Activated CD8-positive, alpha-beta memory T cell treated with anti-CD3 and anti-CD28 coated beads for 1 hour (primary cell): ENCODE measurements around the gene ADAP1.

Source experiments
- DNase-seq, 2 donors: peaks; one replicate each; pipeline ENCODE4 v3.0.0-alpha.2; 2020; ENCODE audit warnings: low read depth in 1 of 2; ENCODE audit errors: extremely low read depth in 1 of 2

ADAP1 gene

DNA sequence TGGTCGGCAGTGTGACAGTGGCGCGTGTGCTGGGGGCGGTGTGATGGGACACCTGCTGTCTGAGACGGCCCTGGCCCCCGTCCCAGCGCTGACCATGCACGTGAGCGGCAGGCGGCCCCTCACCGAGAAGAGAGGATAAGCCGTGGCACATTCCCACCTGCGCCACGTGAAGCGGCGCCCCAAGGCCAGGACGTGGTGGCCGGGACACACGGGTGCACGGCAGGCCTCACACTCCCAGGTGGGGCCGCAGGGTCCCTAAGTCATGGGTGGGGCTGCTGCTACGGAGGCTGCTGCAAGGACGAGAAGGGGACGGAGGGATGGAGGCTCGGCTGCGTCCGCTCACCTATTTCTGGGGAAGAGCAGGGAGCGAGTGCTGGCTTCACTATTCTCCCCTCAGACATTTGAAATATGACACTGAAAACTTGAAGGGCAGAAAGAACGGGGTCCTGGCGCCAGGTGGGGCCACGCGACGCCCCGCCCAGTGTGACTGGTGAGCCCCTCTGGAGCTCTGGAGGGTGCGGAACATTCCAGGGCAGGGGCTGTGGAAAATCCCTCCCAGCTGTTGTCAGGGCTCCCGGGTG lies 36.0 kb upstream of the ADAP1 start:
- DNase-seq = no peak

DNA sequence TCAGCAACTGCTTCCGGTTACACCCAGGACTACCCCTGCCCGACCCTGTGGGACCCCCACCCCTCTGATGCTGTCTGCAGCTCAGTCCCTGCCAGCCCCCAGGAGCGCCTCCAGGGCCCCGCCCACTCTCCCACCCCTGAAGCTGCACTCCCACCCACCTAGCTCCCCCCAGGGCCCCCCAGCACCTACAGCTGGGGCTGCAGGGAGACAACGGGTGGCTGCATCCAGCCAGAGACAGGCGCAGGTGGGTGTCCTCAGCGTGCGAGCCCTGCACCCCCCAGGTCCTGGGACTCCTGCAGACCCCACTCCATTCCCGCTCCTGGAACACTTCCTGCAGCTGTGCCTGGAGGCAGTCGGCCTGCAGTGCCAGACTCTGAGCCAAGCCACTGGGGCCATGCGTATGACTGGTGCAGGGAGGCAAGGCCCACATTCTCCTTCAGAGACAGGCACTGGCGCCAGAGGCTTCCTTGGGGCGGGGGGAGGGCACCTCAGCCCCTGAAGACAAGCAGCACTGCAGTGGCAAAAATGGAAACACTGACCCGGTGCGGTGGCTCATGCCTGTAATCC lies 34.6 kb upstream of the ADAP1 start:
- no peak for DNase-seq

DNA sequence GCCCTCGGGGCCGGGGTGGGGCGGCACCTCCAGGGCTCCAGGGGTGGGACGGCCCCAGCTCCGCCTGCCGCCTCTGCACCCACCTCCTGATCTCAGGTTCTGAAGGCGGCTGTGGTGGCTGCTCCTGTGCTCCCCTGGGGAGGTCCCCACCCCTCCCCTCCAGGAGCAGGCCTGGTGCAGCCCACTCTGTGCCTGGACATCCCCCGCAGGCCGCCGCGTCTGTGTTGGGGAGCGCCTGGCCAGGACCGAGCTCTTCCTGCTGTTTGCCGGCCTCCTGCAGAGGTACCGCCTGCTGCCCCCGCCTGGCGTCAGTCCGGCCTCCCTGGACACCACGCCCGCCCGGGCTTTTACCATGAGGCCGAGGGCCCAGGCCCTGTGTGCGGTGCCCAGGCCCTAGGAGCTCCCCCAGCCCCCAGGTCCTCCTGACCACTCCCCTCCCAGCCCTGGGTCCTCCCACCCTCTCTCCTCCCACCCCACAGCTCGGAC lies 34.0 kb upstream of the ADAP1 start:
- DNase-seq = no peak

DNA sequence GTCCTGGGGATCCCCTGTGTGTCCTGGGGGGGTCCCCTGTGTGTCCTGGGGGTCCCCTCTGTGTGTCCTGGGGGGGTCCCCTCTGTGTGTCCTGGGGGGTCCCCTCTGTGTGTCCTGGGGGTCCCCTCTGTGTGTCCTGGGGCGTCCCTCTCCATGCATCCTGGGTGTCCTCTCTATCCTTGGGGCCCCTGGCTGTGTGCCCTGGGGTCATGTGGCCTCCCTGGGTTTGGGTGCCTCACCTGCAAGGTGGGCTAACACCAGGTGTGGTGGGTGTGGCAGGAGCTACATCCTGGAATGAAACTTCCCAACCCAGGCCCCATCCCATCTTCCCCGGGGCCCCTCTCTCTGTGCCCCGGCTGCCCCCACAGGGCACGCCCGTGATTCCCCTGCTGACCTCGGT lies 33.4 kb upstream of the ADAP1 start:
- no peak for DNase-seq

DNA sequence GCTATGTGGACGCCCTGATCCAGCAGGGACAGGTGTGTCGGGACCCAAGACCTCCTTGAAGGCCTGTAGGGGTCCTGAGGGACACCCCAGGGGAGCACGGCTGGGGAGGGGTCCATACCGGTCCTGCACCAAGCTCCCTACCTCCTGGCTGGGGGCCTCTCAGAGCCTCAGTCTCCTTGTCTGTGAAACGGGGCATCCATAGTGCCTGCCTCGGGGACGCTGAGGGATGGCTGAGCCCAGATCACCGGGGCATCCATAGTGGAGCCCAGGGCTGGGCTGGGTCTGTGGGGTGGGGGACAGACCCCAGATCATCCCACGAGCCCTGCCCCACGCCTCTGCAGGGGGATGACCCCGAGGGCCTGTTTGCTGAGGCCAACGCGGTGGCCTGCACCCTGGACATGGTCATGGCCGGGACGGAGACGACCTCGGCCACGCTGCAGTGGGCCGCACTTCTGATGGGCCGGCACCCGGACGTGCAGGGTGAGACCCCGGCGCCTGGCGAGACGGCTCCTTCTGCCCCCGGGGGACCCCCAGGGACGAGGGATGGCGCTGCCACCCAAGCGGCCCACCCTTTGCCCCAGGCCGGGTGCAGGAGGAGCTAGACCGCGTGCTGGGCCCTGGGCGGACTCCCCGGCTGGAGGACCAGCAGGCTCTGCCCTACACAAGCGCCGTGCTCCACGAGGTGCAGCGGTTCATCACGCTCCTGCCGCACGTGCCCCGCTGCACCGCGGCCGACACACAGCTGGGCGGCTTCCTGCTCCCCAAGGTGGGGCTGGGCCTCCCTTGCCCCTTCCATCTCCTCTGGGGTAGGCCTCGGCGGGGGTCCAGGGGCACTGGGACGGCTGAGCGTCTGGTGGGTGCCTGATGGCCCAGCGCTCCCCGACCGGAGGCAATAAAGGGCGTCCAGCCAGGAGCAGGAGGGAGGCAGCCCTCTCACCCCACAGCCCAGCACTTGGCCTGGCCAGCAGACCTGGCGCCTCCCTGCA lies 32.6 kb upstream of the ADAP1 start:
- no peak for DNase-seq

DNA sequence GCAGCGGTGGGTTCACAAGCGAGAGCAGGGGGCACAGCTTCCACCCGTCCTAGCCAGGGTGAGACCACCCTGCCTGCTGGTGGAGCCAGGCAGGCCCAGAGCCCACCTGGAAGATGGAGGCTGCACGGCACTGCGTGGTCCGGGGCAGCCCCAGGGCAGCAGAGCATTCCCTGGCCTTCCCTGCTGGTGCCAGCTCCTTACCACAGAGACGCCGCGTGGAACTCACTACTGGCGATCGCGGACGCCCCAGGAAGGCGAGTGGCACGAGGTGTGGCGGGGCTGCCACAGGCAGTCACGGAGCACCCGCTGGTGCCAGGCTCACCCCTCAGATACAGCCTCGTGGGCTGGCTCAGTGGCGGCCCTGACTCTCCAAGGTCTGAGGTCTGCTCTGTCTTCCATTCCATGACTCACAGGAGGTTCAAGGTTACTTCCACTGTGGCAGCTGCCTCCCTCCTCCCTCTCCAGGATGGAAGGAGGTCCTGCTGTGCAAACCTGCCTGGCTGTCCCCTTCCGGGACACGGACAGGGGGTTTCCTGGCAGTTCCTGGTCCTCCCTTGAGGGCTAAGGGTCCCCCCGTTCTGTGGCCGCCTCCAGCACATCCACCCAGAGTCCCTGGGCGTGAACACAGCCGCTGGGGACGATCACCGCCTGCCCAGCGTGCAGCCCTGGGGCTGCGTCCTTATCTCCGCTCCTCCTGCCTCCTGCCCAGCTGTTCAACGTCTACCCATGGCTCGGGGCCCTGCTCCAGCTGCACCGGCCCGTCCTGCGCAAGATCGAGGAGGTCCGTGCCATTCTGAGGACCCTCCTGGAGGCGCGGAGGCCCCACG lies 31.6 kb upstream of the ADAP1 start:
- no peak for DNase-seq

DNA sequence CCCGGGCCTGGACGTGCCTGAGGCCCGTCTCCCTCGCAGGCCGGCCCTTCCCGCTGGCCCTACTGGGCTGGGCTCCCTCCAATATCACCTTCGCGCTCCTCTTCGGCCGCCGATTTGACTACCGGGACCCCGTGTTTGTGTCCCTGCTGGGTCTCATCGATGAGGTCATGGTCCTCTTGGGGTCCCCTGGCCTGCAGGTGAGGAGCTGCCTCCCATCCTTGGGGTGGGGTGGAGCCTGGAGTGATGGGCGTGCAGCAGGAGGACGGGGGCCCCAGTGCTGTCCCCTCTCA lies 30.6 kb upstream of the ADAP1 start:
- no peak for DNase-seq

DNA sequence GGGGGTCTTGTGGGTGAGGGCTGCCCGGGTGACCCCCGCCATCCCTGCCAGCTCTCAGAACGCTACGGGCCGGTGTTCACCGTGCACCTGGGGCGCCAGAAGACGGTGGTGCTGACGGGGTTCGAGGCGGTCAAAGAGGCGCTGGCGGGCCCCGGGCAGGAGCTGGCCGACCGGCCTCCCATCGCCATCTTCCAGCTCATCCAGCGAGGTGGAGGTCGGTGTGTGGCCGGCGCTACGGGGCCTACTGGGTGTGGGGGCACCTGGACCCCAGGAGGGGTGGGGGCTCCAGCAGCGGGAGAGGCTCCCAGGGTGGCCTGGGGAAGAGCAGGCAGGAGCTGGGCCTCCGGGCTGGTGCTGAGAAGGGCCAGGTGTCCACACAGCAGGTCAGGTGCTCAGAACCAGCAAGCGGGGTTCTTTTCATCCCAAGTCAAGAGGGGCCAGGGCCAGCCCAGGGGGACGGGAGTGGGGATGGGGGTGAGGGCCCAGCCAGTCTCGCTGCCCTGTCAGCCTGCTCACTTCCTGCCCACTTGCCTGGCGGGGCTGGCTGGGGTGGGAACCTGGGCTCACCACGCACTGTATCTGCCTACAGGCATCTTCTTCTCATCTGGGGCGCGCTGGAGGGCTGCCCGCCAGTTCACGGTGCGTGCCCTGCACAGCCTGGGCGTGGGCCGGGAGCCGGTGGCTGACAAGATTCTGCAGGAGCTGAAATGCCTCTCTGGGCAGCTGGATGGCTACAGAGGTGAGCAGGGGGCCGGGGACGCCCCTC lies 30.1 kb upstream of the ADAP1 start:
- DNase-seq = no peak

DNA sequence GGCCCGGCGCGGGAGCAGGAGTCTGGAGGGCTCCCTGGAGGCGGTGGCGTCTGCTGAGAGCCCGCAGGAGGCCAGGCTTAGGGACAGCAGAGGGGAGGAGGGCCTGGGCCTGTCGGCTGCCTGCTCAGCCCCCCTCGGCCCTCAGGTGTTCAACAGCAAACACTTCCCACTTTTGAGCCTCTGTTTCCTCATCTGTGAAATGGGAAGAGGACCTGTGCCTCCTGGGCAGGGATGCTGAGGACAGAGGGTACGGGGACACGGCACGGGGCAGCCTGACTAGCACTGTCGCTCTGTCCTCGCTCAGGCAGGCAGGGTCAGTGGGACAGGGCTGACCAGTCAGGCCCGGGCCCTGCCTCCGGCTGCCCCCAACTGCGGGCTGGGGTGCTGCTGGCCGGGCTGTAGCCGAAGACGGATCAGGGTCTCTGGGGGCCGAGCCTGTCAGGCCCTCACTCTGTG lies 29.2 kb upstream of the ADAP1 start:
- DNase-seq = no peak

DNA sequence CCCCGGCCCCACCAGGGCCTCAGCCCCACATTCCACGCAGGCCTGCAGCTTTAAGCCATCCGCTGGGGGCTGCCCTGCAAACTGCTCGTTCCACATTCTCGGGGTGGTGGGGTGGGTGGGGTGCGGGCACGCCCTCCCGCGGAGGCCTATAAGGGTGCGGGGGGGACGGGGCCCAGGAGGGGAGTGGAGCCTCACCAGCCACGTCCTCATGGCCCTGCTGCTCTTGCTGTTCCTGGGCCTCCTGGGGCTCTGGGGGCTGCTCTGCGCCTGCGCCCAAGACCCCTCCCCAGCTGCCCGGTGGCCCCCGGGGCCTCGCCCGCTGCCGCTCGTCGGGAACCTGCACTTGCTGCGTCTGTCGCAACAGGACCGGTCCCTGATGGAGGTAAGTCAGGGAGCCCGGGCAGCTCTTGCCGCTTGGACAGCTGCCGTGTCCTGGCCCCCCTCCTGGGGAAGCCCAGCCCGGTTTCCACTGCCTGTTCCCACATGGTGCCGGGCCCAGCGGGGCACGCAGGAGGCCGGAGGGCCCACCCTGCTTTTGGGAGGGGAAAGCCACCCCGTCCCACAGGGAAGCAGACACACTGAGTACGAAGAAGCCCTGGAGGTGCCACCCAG lies 28.6 kb upstream of the ADAP1 start, which contains the start of gene CYP2W1:
Gene CYP2W1, plus strand, starts transcription at position 178 of the 612 bp plus-strand sequence. Its CDS starts 31 bp downstream, at position 209.
- DNase-seq = no peak

DNA sequence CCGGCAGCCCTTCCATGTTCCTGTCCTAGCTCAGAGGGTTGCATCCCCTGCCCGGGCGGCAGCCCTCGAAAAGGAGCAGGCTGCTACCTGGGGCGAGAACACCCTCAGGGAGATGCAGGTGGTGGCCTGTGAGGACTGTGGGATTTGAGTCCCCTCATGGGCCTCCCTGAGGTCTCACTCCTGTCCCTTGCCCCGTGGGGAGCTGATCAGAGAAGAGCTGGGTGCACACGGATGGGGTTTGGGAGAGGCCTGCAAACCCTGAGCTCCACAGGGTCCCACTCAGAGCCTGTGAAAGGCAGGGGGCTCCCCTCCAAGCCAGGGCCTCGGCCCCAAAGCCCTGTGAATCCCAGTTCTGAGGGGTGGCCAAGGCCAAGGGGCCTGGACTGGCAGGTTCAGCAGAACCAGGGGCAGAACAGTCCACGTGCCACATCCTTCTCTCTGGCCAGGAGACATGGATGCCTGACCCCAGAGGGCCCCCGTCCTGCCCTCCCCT lies 28.1 kb upstream of the ADAP1 start:
- no peak for DNase-seq

DNA sequence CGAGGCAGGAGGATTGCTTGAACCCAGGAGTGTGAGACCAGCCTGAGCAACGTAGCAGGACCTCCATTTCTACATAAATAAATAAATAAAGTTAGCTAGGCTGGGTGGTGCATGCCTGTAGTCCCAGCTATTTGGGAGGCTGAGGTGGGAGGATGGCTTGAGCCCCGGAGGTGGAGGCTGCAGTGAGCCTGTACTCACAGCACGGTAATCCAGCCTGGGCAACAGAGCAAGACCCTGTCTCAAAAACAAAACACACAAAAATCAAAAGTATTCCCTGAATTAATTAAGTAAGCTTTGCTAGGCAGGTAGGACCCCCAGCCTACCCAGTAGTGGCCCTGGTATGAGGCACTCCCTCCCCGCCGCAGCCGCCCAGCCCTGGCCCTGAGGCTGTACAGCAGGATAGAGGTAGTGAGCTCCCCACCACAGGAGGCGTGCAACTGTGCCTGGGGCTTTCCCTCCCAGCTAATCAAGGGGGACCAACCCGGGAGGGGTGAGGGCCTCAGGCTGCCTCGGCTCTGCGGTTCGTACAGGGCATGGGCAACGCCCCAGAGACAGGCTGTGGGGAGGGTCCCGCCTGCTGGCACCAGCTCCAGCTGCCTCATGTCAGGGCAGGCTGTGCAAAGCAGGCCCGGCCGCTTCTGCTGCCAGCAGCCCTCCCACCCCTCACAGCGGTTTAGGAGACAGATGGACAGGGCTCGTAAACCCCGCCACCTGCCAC lies 27.5 kb upstream of the ADAP1 start:
- no peak for DNase-seq

DNA sequence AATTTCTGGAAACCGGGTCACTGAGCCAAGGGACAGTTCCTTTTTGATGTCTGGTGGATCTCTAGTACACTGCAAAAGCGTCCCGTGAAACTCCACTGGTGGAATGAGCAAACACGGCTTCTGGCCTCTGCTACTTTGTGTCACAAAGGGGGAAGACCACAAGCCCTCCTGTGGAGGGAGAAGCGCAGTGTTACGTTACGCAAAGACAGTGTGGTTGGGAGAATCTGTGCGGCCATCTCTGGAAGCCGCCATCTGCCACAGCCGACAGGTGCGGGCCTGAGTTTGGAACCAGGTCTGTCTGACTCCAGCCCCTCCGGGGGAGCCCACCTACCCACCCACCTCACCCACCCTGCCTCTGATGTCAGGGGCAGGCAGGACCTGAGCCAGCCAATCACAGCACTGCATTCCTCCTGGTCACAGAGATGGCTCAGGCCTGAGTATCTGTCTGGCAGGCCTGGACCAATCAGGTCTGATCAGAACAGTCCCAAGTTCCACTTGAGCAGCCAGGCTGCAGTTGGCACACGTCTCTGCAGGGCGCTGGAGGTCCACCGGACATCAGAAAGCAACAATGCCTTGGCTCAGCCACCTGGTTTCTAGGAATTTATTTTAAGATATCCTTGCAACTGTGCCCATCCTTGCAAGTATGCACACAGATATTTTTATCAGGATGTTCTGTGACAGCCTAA lies 25.5 kb upstream of the ADAP1 start:
- no peak for DNase-seq

DNA sequence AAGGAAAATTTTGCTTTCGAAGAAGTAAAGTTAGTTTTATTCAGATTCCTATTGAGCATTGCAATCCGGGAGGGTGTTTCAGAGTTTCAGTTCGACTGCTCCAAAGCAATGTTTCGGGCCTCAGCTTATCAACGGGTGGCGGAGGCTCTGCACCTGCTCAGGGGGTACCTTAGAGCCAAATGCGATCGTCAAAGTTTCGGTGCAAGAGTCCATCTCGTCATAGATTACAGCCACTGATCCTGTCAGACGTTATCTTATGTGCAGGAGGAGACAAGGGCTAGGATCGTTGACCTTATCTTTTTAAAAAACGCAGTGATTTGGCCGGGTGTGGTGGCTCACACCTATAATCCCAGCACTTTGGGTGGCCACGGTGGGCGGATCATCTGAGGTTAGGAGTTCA lies 24.7 kb upstream of the ADAP1 start:
- DNase-seq = no peak

DNA sequence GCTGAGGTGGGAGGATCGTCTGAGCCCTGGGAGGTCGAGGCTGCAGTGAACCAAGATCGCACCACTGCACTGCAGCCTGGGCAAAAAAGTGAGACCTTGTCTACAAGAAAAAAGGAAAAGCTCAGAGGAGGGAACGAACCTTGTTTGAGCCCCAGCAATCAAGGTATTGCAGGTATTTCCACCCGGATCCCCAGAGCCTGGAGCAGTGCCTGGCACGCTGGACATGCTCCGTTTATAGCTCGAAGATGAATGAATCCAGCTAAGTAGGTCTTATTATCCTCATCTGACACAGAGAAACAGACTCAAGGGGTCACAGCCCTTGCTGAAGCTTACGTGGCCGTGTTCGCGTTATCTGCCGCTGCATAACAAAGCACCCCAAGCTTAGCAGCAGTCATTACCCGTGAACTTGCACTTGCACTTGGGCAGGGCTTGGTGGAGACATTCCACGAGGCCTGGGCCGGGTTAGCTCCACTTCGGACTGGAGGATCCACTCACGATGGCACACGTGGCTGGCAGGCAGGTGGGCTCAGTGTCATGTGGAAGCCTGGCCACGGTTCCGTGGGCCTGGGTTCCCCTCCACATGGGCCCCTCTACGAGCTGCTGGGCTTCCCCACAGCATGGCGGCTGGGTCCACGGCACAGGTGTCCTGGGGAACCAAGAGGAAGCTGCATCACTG lies 24.1 kb upstream of the ADAP1 start:
- DNase-seq = no peak

DNA sequence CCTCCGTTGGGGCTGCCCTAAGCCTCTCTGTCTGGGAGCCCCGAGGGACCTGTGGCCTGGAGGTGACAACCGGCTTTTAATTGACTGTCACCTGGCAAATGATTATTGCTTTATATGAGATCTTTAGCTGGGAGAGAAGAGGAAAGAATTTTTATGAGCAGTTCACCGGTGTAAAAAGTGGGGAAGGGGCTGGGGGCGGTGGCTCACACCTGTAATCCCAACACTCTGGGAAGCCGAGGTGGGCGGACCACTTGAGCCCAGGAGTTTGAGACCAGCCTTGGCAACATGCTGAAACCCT lies 23.5 kb upstream of the ADAP1 start:
- DNase-seq = no peak

DNA sequence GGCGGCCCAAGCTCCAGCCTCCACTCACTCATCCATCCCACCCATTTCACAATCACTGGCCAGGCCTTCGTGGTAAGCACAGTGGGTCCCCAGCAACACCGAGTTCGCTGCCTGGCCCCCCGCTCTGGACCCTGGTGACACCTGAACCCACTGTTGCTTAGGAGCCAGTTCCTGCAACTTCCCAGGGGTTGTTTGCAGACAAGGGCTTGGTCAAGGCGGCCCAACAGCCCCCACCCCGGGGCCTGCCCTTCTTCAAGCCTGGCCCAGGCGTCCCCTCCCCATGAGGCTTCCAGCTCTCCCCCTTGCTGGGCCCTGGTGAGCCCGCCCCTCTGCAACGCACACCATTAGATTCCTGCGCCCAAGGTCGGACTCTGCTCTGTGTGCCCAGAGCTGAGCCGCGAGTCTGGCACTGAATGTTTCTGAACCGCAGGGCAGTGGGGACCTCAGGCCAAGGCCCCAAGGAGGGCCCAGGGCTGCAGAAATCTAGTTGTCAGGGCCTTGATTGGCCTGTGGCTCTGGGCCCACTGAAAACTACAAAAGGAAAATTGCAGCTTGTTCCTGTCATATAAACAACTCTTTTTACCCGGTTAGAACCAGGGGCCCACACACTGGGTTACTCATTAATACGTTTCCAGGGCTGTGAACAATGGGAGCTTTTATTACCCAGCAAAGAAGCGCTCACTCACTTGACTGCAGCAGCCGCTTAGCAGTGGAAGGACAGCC lies 23.0 kb upstream of the ADAP1 start:
- no peak for DNase-seq
